K562 (cell line): ENCODE results near the gene ZNF174. TPM values are rescaled to one million over a fixed set of nuclear protein-coding genes. Genes with fewer than 3 reads are reported as not detected.
A peak's percentile ranks its signal among the peaks of the same experiment; 100 is the strongest.

Source experiments
- ATF3 ChIP-seq, 2 experiments: fragments of 450-650 bp in 1 of 2; sonication (generic) in 1 of 2; formaldehyde crosslinking in 1 of 2; IDR thresholded peaks in 1 of 2; conservative IDR thresholded peaks in 1 of 2; 2 replicates each; pipeline versions ENCODE4 v1.6.1 to v1.8.1; 2016 to 2023; ENCODE audit warnings: mild to moderate bottlenecking in 2 of 2, moderate library complexity in 2 of 2, inconsistent platforms in 1 of 2, missing genetic modification reagents in 1 of 2
- CEBPG ChIP-seq, 3 experiments: fragments of 200-800 bp in 1 of 3; sonication (Bioruptor generic) in 1 of 3; sonication (generic) in 1 of 3; formaldehyde crosslinking in 1 of 3; IDR thresholded peaks in 2 of 3; conservative IDR thresholded peaks in 1 of 3; 2 replicates each; pipeline versions ENCODE4 v1.6.1 to v1.8.0; 2016 to 2022; ENCODE audit warnings: missing compliant biosample characterization in 2 of 3, missing genetic modification characterization in 2 of 3, mild to moderate bottlenecking in 1 of 3, missing genetic modification reagents in 1 of 3
- CSDE1 ChIP-seq, 2 experiments: fragments of 450-650 bp; IDR thresholded peaks; 2 replicates each; pipeline ENCODE4 v1.6.1; 2016; ENCODE audit warnings: mild to moderate bottlenecking in 1 of 2
- FOXJ3 ChIP-seq: sonication (generic); formaldehyde crosslinking; IDR thresholded peaks from 2 replicates; pipeline ENCODE4 v1.4.0; 2020; ENCODE audit warnings: mild to moderate bottlenecking, missing genetic modification reagents
- GATAD2A ChIP-seq: fragments of 450-650 bp; IDR thresholded peaks from 2 replicates; pipeline ENCODE4 v1.6.1; 2017
- NEUROD1 ChIP-seq: fragments of 150-350 bp; IDR thresholded peaks from 2 replicates; pipeline ENCODE4 v1.6.1; 2014; ENCODE audit warnings: borderline replicate concordance, low read length, low read depth; ENCODE audit not compliant: partially characterized antibody
- NR2F6 ChIP-seq: fragments of 450-650 bp; formaldehyde crosslinking; IDR thresholded peaks from 2 replicates; pipeline ENCODE4 v1.4.0; 2020; ENCODE audit warnings: mild to moderate bottlenecking
- PBX2 ChIP-seq, 2 experiments: IDR thresholded peaks in 1 of 2; conservative IDR thresholded peaks in 1 of 2; 2 replicates each; pipeline ENCODE4 v1.6.1; 2016; ENCODE audit warnings: low read depth in 2 of 2, mild to moderate bottlenecking in 1 of 2, missing compliant biosample characterization in 1 of 2, missing genetic modification characterization in 1 of 2, moderate library complexity in 1 of 2
- SFPQ ChIP-seq: fragments of 200-400 bp; formaldehyde crosslinking; IDR thresholded peaks from 2 replicates; pipeline ENCODE4 v1.6.1; 2017; ENCODE audit warnings: mild to moderate bottlenecking, low read depth, low read length, moderate library complexity
- SIN3B ChIP-seq: fragments of 450-650 bp; IDR thresholded peaks from 2 replicates; pipeline ENCODE4 v1.6.1; 2017; ENCODE audit warnings: low read depth, mild to moderate bottlenecking, moderate library complexity
- ZNF395 ChIP-seq: fragments of 200-800 bp; sonication (Bioruptor generic); IDR thresholded peaks from 2 replicates; pipeline ENCODE4 v1.6.1; 2017; ENCODE audit warnings: missing genetic modification characterization, missing compliant biosample characterization
- ZNF449 ChIP-seq: fragments of 250-450 bp; sonication (Bioruptor Pico); IDR thresholded peaks from 2 replicates; pipeline ENCODE4 v1.8.0; 2022; ENCODE audit warnings: moderate library complexity, mild to moderate bottlenecking, inconsistent platforms
- polyA plus RNA-seq, 8 experiments: library from polyadenylated mRNA; depleted of rRNA in 4 of 8; stranded (reverse) in 5 of 8; unstranded in 3 of 8; fragments of >200 nt; fragmentation: Nextera tagmentation in 2 of 8; fragmentation: Illumina TruSeq in 1 of 8; extraction: Ambion mirVana in 2 of 8; extraction: Trizol in 1 of 8; gene quantifications; 2 replicates each; pipeline versions ENCODE4 v1.2.1 to v1.2.3, GENCODE V29; 2011 to 2014; ENCODE audit warnings: inconsistent platforms in 1 of 8, missing spikeins in 1 of 8
- total RNA-seq, 7 experiments: library from RNA; depleted of rRNA in 6 of 7; stranded (reverse); fragments of >200 nt in 6 of 7; fragmentation: Illumina TruSeq in 2 of 7; extraction: Trizol in 2 of 7; gene quantifications; 2 replicates each; pipeline versions ENCODE4 v1.2.1 to v1.2.3, GENCODE V29; 2011 to 2021; ENCODE audit warnings: low replicate concordance in 1 of 7

The ZNF174 gene
- total and polyA plus RNA-seq, 9 of the 15 experiments (the other 6 are each of a cell fraction or from before 2014, with no cell fraction given) = 5.1 to 19.1 (median 12.5) TPM

- TF ChIP-seq SFPQ = no peak
- no peak for TF ChIP-seq ATF3 (IDR thresholded peaks at IDR 0.05)
- peak; percentile 63; the same call in 1 of the 2 replicates for TF ChIP-seq ATF3 (CRISPR knock-in tag; conservative IDR thresholded peaks at IDR 0.05)
- no peak for TF ChIP-seq NR2F6 (CRISPR knock-in tag)
- TF ChIP-seq ZNF449 (CRISPR knock-in tag) = no peak
- TF ChIP-seq CEBPG (CRISPR knock-in tag; IDR thresholded peaks at IDR 0.05) = peak; percentile 44; the same call in 1 of the 2 replicates
- TF ChIP-seq CEBPG (tag; conservative IDR thresholded peaks at IDR 0.05 in 1 of 2, IDR thresholded peaks at IDR 0.05 in 1 of 2) = no peak
- 0 out of 2 replicates have a peak, but pooled peaks have one; percentile 31 for TF ChIP-seq GATAD2A
- TF ChIP-seq CSDE1 (IDR thresholded peaks at IDR 0.05) = no peak
- TF ChIP-seq SIN3B = peak; percentile 68; the same call in 1 of the 2 replicates
- TF ChIP-seq ZNF395 = 0 out of 2 replicates have a peak, but pooled peaks have one; percentile 15
- TF ChIP-seq PBX2 (CRISPR knock-in tag; IDR thresholded peaks at IDR 0.05; ENCODE audit: low read depth) = peak; percentile 90
- peak; percentile 99 for TF ChIP-seq PBX2 (tag; conservative IDR thresholded peaks at IDR 0.05; ENCODE audit: low read depth)
- peak; percentile 89 for TF ChIP-seq NEUROD1
- no peak for TF ChIP-seq FOXJ3
These were observed at the start of gene ZNF174, which contains the start of gene ZSCAN32 (continued) for GRCh38 chr16:3400779-3401688.
